Activated CD8-positive, alpha-beta memory T cell treated with anti-CD3 and anti-CD28 coated beads, Interleukin-2, amount 10 ng/mL, durations not matched to agents 7 days and 5 days (primary cell): ENCODE data around the gene PWP2. TPM values are rescaled to one million over a fixed set of nuclear protein-coding genes. Genes with fewer than 3 reads are reported as not detected.
"Not testable (repeated sequence)": the region's sequence is repeated elsewhere in the genome, so short reads cannot be mapped to it uniquely, and the experiment has no call there.

Experiments used
- ATAC-seq: fragments of 150-1000 bp; cut with Tn5 transposase; one replicate; pipeline ENCODE4 v1.10.0; 2021; ENCODE audit warnings: moderate library complexity
- CTCF ChIA-PET: fragments of 350-600 bp; sonication (Branson Sonifier 250); formaldehyde crosslinking; loops from one replicate; lab custom pipeline; 2021; ENCODE audit warnings: antibody characterized with exemption; lab: Charles Lee
- DNase-seq: peaks from one replicate; pipeline ENCODE4 v3.0.0-alpha.2; 2020
- H3K27ac Mint-ChIP-seq: one replicate; pipeline ENCODE4 v1.8.0; 2021; ENCODE audit warnings: mild to moderate bottlenecking, mixed read lengths
- H3K27me3 Mint-ChIP-seq: one replicate; pipeline ENCODE4 v1.8.0; 2021; ENCODE audit warnings: mixed read lengths
- H3K36me3 Mint-ChIP-seq: one replicate; pipeline ENCODE4 v1.8.0; 2021; ENCODE audit warnings: mild to moderate bottlenecking, mixed read lengths
- H3K4me1 Mint-ChIP-seq: one replicate; pipeline ENCODE4 v1.8.0; 2021; ENCODE audit warnings: mixed read lengths
- H3K4me3 Mint-ChIP-seq: one replicate; pipeline ENCODE4 v1.8.0; 2021; ENCODE audit warnings: mild to moderate bottlenecking, moderate library complexity, mixed read lengths
- H3K9me3 Mint-ChIP-seq: one replicate; pipeline ENCODE4 v1.8.0; 2022; ENCODE audit warnings: low read depth, mixed read lengths
- total RNA-seq, 2 experiments: library from RNA; stranded (reverse); gene quantifications; one replicate each; pipeline ENCODE4 v1.2.3, GENCODE V29; 2021

The PWP2 gene
- 1 to 10 TPM; 9.3 to 9.6 TPM for total RNA-seq

GRCh38 chr21:44107026-44107501 is at the start of gene PWP2:
TSS of gene PWP2 (plus strand) at chr21:44107399. CDS start at chr21:44107417, 18 bp downstream.
- H3K4me3 Mint-ChIP-seq, H3K36me3 Mint-ChIP-seq, H3K27me3 Mint-ChIP-seq, H3K4me1 Mint-ChIP-seq, CTCF ChIA-PET, H3K27ac Mint-ChIP-seq, H3K9me3 Mint-ChIP-seq: not testable (repeated sequence)
- DNase-seq (peak; percentile 56), ATAC-seq (peak; percentile 92)

GRCh38 chr21:44057960-44058651 is 49.1 kb upstream of the PWP2 start:
- CTCF ChIA-PET, result interaction anchor here (1.4 to 1.7 kb wide), 2 partner anchors 39 to 247 kb away, joined by 4 to 7 read pairs; no protein-coding TSS in a partner anchor
- no peaks in the 10 kb centered on the region for H3K9me3 Mint-ChIP-seq
- H3K36me3 Mint-ChIP-seq, result peaks cover 26% of the 10 kb centered on the region
- H3K27ac Mint-ChIP-seq, result peak overlapping the region; percentile 67
- peak; percentile 50 for ATAC-seq
- no peaks in the 10 kb centered on the region for H3K27me3 Mint-ChIP-seq
- peak overlapping the region; percentile 15 for H3K4me3 Mint-ChIP-seq
- DNase-seq, result no peak
- H3K4me1 Mint-ChIP-seq, result peaks cover 12% of the 10 kb centered on the region

- Mint-ChIP-seq H3K36me3 (peaks cover 28% of the 10 kb centered on the region), H3K4me1 (peaks cover 12% of the 10 kb centered on the region), H3K9me3 (no peaks in the 10 kb centered on the region), H3K27ac (no peak overlapping the region), H3K4me3 (peak overlapping the region; percentile 15), H3K27me3 (no peaks in the 10 kb centered on the region)
- DNase-seq (no peak), ATAC-seq (no peak)
- CTCF ChIA-PET, result interaction anchor here (0.9 to 1.7 kb wide), 2 partner anchors 40 to 121 kb away, joined by 3 to 7 read pairs; no protein-coding TSS in a partner anchor
These were observed 48.6 kb upstream of the PWP2 start for GRCh38 chr21:44058652-44058964.

DNA sequence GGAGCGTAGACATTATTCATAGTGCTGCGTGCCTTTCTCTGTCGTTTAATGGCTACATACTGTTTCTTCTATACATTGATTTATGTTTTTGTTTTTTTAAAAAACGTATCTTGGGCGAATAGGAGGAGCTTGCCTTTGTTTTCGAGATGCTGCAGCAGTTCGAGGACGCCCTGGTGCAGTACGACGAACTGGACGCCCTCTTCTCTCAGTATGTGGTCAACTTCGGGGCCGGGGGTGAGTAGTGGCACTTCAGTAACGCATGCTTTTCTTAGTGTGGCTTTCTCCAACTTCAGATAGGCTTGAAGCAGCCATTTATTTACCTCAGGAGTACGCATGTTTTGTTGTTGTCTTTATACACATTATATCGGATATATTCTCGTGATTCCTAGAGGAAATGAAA is 48.2 kb upstream of the PWP2 start:
- no peak for ATAC-seq
- H3K9me3 Mint-ChIP-seq, result no peaks in the 10 kb centered on the region
- CTCF ChIA-PET, result interaction anchor here (0.9 to 1.7 kb wide), 2 partner anchors 40 to 122 kb away, joined by 3 to 7 read pairs; no protein-coding TSS in a partner anchor
- no peak overlapping the region for H3K27ac Mint-ChIP-seq
- no peak overlapping the region for H3K4me3 Mint-ChIP-seq
- H3K4me1 Mint-ChIP-seq, result peaks cover 12% of the 10 kb centered on the region
- H3K27me3 Mint-ChIP-seq, result no peaks in the 10 kb centered on the region
- H3K36me3 Mint-ChIP-seq, result peaks cover 31% of the 10 kb centered on the region
- DNase-seq, result no peak

DNA sequence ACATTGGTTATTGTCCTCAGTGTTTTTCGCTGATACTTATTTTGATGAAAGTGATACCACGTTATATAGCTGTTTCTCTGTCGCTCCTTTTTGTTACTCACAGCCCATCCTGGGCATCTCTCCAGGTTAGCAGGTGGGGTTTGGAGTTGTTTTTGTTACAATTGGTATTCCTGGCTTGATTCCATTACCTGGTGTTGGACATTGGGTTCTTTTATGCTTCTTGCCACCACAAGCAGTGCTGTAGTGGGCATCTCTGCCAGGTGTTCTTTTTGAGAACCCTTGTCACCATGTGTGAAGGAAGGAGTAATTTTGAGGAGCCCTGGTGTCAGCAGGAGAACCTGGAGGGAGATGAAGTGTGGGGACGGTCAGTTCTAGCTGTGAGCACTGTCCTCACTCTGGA is 47.5 kb upstream of the PWP2 start:
- Mint-ChIP-seq H3K9me3 (no peaks in the 10 kb centered on the region), H3K36me3 (peaks cover 36% of the 10 kb centered on the region), H3K27ac (no peak overlapping the region), H3K4me3 (no peak overlapping the region), H3K4me1 (peaks cover 18% of the 10 kb centered on the region), H3K27me3 (no peaks in the 10 kb centered on the region)
- no peak for DNase-seq
- no peak for ATAC-seq
- CTCF ChIA-PET, result interaction anchor here (0.9 to 1.7 kb wide), 2 partner anchors 41 to 123 kb away, joined by 3 to 7 read pairs; no protein-coding TSS in a partner anchor

GRCh38 chr21:44062380-44062779 is 44.8 kb upstream of the PWP2 start:
- Mint-ChIP-seq H3K36me3 (peaks cover 36% of the 10 kb centered on the region), H3K4me1 (peaks cover 40% of the 10 kb centered on the region), H3K27me3 (no peaks in the 10 kb centered on the region), H3K9me3 (no peaks in the 10 kb centered on the region), H3K27ac (no peak overlapping the region), H3K4me3 (no peak overlapping the region)
- no peak for DNase-seq
- CTCF ChIA-PET, result interaction anchor here (1.3 kb wide), 1 partner anchor 48 kb away, joined by 3 read pairs; no protein-coding TSS in a partner anchor
- no peak for ATAC-seq

DNA sequence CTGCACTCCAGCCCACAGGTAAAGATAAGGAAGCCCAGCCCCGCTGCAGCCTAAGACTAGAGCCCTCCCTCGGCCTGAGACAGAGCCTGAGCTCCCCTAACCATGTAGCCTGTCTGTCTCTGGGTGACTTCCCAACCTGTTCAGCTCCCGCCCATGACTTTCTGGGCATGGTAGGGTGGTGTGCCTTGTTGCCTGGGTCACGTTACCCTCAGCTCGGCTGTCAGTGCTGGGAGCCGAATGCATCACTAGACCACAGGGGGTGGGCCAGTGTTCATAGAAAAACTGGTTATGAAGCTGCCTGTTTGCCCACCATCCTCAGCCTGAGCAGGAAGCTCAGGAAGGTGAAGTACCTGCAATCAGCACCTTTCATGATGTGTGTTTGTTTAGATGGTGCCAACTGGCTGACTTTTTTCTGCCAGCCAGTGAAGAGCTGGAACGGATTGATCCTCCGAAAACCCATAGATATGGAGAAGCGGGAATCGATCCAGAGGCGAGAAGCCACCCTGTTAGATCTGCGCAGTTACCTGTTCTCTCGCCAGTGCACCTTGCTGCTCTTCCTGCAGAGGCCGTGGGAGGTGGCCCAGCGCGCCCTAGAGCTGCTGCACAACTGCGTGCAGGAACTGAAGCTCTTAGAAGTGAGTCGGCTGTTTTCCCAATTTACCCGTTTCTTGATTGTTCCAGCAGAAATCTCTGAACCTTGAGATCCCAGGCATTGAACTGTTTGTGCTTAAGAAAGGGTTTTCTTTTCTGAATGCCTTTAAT is 43.9 kb upstream of the PWP2 start:
- peaks cover 36% of the 10 kb centered on the region for H3K36me3 Mint-ChIP-seq
- CTCF ChIA-PET, result interaction anchor here (1.1 to 1.3 kb wide), 4 partner anchors 12 to 49 kb away, joined by 3 to 4 read pairs (median 3); no protein-coding TSS in a partner anchor

DNA sequence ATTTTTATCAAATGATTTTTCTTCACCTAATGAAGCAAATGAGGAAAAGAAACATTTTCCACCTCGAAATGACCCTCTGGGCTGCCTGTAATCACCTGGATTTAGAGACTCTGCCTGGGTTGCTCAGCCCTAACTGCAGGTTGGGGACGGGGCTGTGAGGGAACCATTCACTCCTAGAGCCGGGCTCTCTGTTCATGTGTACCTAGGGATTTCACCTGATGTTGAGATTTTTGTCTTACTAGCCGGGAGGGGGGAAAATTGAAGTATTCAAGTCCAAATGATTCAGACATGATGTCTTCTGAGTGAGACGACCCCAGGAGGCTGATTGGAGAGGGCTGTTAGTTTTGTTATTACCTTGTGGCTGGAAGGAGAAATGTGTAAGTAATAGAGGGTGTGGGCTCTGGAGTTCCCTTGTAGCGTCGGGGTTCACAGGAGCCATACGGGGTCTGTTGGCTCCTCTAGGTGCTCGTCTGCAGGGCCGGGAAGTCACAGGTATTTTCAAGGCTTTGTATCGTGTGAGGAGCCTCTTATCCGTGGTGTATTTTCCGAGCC is 42.3 kb upstream of the PWP2 start:
- peak; percentile 3 for ATAC-seq
- peaks cover 31% of the 10 kb centered on the region for H3K36me3 Mint-ChIP-seq
- CTCF ChIA-PET, result interaction anchor here (0.6 to 3.1 kb wide), 6 partner anchors 10 to 51 kb away, joined by 3 to 15 read pairs (median 3); no protein-coding TSS in a partner anchor
- H3K27ac Mint-ChIP-seq, result peak overlapping the region; percentile 97
- H3K27me3 Mint-ChIP-seq, result no peaks in the 10 kb centered on the region
- DNase-seq, result no peak
- H3K4me1 Mint-ChIP-seq, result peaks cover 31% of the 10 kb centered on the region
- no peaks in the 10 kb centered on the region for H3K9me3 Mint-ChIP-seq
- H3K4me3 Mint-ChIP-seq, result peak overlapping the region; percentile 69

More for the DNA sequence above, 43.9 kb upstream of the PWP2 start:
- Mint-ChIP-seq H3K27ac (peak overlapping the region; percentile 42), H3K4me1 (peaks cover 33% of the 10 kb centered on the region), H3K4me3 (no peak overlapping the region), H3K27me3 (no peaks in the 10 kb centered on the region), H3K9me3 (no peaks in the 10 kb centered on the region)
- no peak for ATAC-seq
- DNase-seq, result no peak

DNA sequence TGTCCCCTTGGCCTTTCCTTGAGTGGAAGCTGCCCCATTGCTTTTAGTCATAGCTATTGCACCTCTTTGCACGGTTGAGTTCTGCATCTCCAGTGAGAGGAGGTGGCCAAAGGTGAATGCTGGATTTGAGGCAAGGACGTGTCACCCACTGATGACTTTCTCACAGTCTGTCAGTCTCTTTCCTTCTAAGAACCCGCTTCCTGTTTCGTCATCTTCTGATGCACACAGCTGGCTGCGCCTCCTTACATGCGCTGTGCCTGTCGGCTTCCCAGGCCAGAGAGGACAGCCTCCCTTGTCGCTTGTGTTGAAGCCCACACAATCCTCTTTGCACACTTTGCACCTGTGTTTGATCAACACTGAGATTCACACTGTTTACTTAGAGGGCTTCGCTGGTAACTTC is 41.8 kb upstream of the PWP2 start:
- no peaks in the 10 kb centered on the region for H3K9me3 Mint-ChIP-seq
- H3K27me3 Mint-ChIP-seq, result no peaks in the 10 kb centered on the region
- peak overlapping the region; percentile 97 for H3K27ac Mint-ChIP-seq
- ATAC-seq (peak; percentile 98), DNase-seq (peak; percentile 91)
- CTCF ChIA-PET, result interaction anchor here (0.6 to 3.1 kb wide), 5 partner anchors 18 to 359 kb away, joined by 3 to 15 read pairs (median 3); no protein-coding TSS in a partner anchor
- H3K4me1 Mint-ChIP-seq, result peaks cover 31% of the 10 kb centered on the region
- H3K36me3 Mint-ChIP-seq, result peaks cover 33% of the 10 kb centered on the region
- H3K4me3 Mint-ChIP-seq, result peak overlapping the region; percentile 69

DNA sequence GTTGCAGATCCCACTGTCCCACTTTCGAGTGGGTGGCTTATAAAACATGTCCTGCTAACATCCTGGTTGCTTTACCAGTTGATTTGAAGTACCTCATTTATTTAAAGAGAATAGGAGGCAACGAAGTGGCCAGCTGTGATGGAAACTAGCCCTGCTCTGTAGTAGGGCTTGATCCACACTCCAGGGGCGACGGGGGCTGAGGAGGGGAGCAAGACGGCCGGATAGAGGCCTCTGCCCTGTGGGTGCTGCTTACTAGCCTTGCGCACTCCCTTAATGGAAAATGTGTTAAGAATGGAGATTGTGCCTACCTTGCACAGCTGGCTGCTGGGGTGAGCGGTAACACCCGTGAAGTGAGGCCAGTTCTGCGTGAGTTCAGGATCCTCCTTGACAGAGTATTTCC is 41.1 kb upstream of the PWP2 start:
- DNase-seq, result no peak
- Mint-ChIP-seq H3K36me3 (peaks cover 33% of the 10 kb centered on the region), H3K4me1 (peaks cover 31% of the 10 kb centered on the region), H3K27ac (peak overlapping the region; percentile 97), H3K9me3 (no peaks in the 10 kb centered on the region), H3K27me3 (no peaks in the 10 kb centered on the region), H3K4me3 (peak overlapping the region; percentile 69)
- CTCF ChIA-PET, result interaction anchor here (0.6 to 3.1 kb wide), 4 partner anchors 14 to 359 kb away, joined by 3 to 15 read pairs (median 3); no protein-coding TSS in a partner anchor
- no peak for ATAC-seq

GRCh38 chr21:44067011-44067839 is 40.0 kb upstream of the PWP2 start:
- CTCF ChIA-PET, result interaction anchor here (0.5 to 3.1 kb wide), 3 partner anchors 13 to 214 kb away, joined by 3 to 15 read pairs (median 3); no protein-coding TSS in a partner anchor
- DNase-seq, result no peak
- Mint-ChIP-seq H3K4me1 (peaks cover 31% of the 10 kb centered on the region), H3K27ac (peak overlapping the region; percentile 61), H3K9me3 (no peaks in the 10 kb centered on the region), H3K27me3 (no peaks in the 10 kb centered on the region), H3K4me3 (no peak overlapping the region), H3K36me3 (peaks cover 34% of the 10 kb centered on the region)
- no peak for ATAC-seq

DNA sequence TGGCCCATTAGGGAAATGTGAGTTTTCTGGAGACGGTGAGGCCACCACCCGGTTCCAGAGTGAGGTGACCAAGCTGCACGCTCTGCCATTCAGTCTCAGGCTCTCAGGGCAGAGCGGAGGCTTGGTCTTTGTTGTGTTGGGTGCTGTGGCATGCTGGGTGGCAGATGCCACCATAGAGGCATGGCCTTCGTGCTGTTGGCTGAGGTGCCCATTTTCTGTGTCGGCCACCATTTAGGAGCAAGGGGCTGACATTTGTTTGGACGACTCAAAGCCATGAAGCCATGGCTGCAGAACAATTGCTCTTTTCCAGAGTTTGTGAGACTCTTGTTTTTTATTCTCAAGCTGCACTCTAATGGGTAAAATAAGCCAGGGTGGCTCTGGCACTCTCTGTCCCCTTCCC is 36.8 kb upstream of the PWP2 start:
- no peaks in the 10 kb centered on the region for H3K27me3 Mint-ChIP-seq

More for the DNA sequence above, 36.8 kb upstream of the PWP2 start:
- ATAC-seq (no peak), DNase-seq (no peak)
- no peaks in the 10 kb centered on the region for H3K9me3 Mint-ChIP-seq
- H3K4me3 Mint-ChIP-seq, result no peak overlapping the region
- H3K36me3 Mint-ChIP-seq, result peaks cover 37% of the 10 kb centered on the region
- peaks cover 25% of the 10 kb centered on the region for H3K4me1 Mint-ChIP-seq
- H3K27ac Mint-ChIP-seq, result no peak overlapping the region
- CTCF ChIA-PET, result no interaction called here
